H9 (cell line): ENCODE measurements around the gene MBNL1. TPM values are rescaled to one million over a fixed set of nuclear protein-coding genes. Genes with fewer than 3 reads are reported as not detected.

Source experiments
- DNase-seq: peaks from one replicate; pipeline ENCODE4 v3.0.0-alpha.2; 2017
- H2AFZ ChIP-seq: one replicate; pipeline ENCODE4 v1.6.1; 2013; ENCODE audit warnings: mild to moderate bottlenecking, low read length, control low read depth, moderate library complexity
- H2AK5ac ChIP-seq: 2 replicates; pipeline ENCODE4 v1.6.1; 2013; ENCODE audit warnings: low read length, control low read depth, mixed read lengths; ENCODE audit not compliant: insufficient read length
- H2BK120ac ChIP-seq: one replicate; pipeline ENCODE4 v1.6.1; 2013; ENCODE audit warnings: low read depth, mild to moderate bottlenecking, low read length, control low read depth, inconsistent platforms; ENCODE audit not compliant: poor library complexity, severe bottlenecking
- H2BK12ac ChIP-seq: 2 replicates; pipeline ENCODE4 v1.6.1; 2013; ENCODE audit warnings: low read length, control low read depth, mixed read lengths, low read depth; ENCODE audit not compliant: insufficient read length
- H2BK15ac ChIP-seq: 2 replicates; pipeline ENCODE4 v1.6.1; 2013; ENCODE audit warnings: low read depth, low read length, control low read depth
- H2BK20ac ChIP-seq: one replicate; pipeline ENCODE4 v1.6.1; 2013; ENCODE audit warnings: low read depth, mild to moderate bottlenecking, low read length, control low read depth, inconsistent platforms; ENCODE audit not compliant: poor library complexity, severe bottlenecking
- H2BK5ac ChIP-seq: 2 replicates; pipeline ENCODE4 v1.6.1; 2013; ENCODE audit warnings: low read length, control low read depth, mixed read lengths; ENCODE audit not compliant: insufficient read length
- H3K14ac ChIP-seq: 2 replicates; pipeline ENCODE4 v1.6.1; 2013; ENCODE audit warnings: low read length, control low read depth; ENCODE audit not compliant: insufficient read depth
- H3K18ac ChIP-seq: 2 replicates; pipeline ENCODE4 v1.6.1; 2013; ENCODE audit warnings: low read depth, mild to moderate bottlenecking, mixed read lengths, low read length, control low read depth; ENCODE audit not compliant: insufficient read length
- H3K23ac ChIP-seq: 2 replicates; pipeline ENCODE4 v1.6.1; 2013; ENCODE audit warnings: low read length, control low read depth, mixed read lengths, low read depth; ENCODE audit not compliant: insufficient read length
- H3K23me2 ChIP-seq: 2 replicates; pipeline ENCODE4 v1.6.1; 2013; ENCODE audit warnings: low read depth, mild to moderate bottlenecking, mixed read lengths, low read length, control low read depth; ENCODE audit not compliant: insufficient read length, poor library complexity, severe bottlenecking
- H3K27ac ChIP-seq: 2 replicates; pipeline ENCODE4 v1.5.1; 2013; ENCODE audit warnings: low read length, control low read depth, mixed read lengths, low read depth; ENCODE audit not compliant: insufficient read length
- H3K27me3 ChIP-seq: 2 replicates; pipeline ENCODE4 v1.6.1; 2013; ENCODE audit warnings: low read length, control low read depth, inconsistent platforms; ENCODE audit not compliant: insufficient read depth
- H3K4ac ChIP-seq: 2 replicates; pipeline ENCODE4 v1.6.1; 2013; ENCODE audit warnings: low read depth, mild to moderate bottlenecking, control low read depth, inconsistent platforms, low read length, moderate library complexity
- H3K4me1 ChIP-seq: 2 replicates; pipeline ENCODE4 v1.6.1; 2013; ENCODE audit warnings: low read length, control low read depth, inconsistent platforms; ENCODE audit not compliant: insufficient read depth
- H3K4me2 ChIP-seq: 2 replicates; pipeline ENCODE4 v1.6.1; 2013; ENCODE audit warnings: low read length, control low read depth, mixed read lengths; ENCODE audit not compliant: insufficient read length, insufficient read depth
- H3K56ac ChIP-seq: 2 replicates; pipeline ENCODE4 v1.6.1; 2013; ENCODE audit warnings: low read depth, mild to moderate bottlenecking, mixed read lengths, low read length, control low read depth; ENCODE audit not compliant: insufficient read length
- H3K79me1 ChIP-seq: 2 replicates; pipeline ENCODE4 v1.6.1; 2013; ENCODE audit warnings: low read depth, mild to moderate bottlenecking, moderate library complexity, low read length, control low read depth, inconsistent platforms; ENCODE audit not compliant: insufficient read depth, poor library complexity, severe bottlenecking
- H3K79me2 ChIP-seq: 2 replicates; pipeline ENCODE4 v1.6.1; 2013; ENCODE audit warnings: low read length, control low read depth, inconsistent platforms; ENCODE audit not compliant: insufficient read depth
- H3K9ac ChIP-seq: 2 replicates; pipeline ENCODE4 v1.6.1; 2013; ENCODE audit warnings: low read length, control low read depth, mixed read lengths; ENCODE audit not compliant: insufficient read length; ENCODE audit errors: extremely low read depth
- H3K9me3 ChIP-seq: one replicate; pipeline ENCODE4 v1.6.1; 2013; ENCODE audit warnings: low read depth, low read length, inconsistent platforms; ENCODE audit not compliant: control insufficient read depth
- H3T11ph ChIP-seq: one replicate; pipeline ENCODE4 v1.6.1; 2013; ENCODE audit warnings: mild to moderate bottlenecking, low read length, control low read depth, inconsistent platforms
- H4K20me1 ChIP-seq: one replicate; pipeline ENCODE4 v1.6.1; 2013; ENCODE audit not compliant: control insufficient read depth, insufficient read length, insufficient read depth
- H4K5ac ChIP-seq: 2 replicates; pipeline ENCODE4 v1.6.1; 2013; ENCODE audit warnings: low read depth, mild to moderate bottlenecking, mixed read lengths, low read length, control low read depth; ENCODE audit not compliant: insufficient read length
- H4K8ac ChIP-seq: replicated peaks from 2 replicates; pipeline ENCODE4 v1.6.1; 2013; ENCODE audit warnings: low read length, control low read depth, mixed read lengths, low read depth; ENCODE audit not compliant: insufficient read length
- H4K91ac ChIP-seq: 2 replicates; pipeline ENCODE4 v1.6.1; 2013; ENCODE audit warnings: low read depth, mild to moderate bottlenecking, moderate library complexity, mixed read lengths, low read length, control low read depth; ENCODE audit not compliant: insufficient read length
- H3K27ac Mint-ChIP-seq, 3 experiments: 2 replicates in 2 of 3; 3 replicates in 1 of 3; pipeline ENCODE4 v1.8.0; 2020 to 2021; ENCODE audit warnings: mixed read lengths in 3 of 3, mild to moderate bottlenecking in 1 of 3, moderate library complexity in 1 of 3
- H3K27me3 Mint-ChIP-seq: 2 replicates; pipeline ENCODE4 v1.8.0; 2021; ENCODE audit warnings: low read depth, mild to moderate bottlenecking, moderate library complexity, mixed read lengths
- H3K36me3 Mint-ChIP-seq, 3 experiments: 2 replicates in 2 of 3; 3 replicates in 1 of 3; pipeline ENCODE4 v1.8.0; 2020 to 2021; ENCODE audit warnings: low read depth in 3 of 3, mixed read lengths in 3 of 3; ENCODE audit not compliant: insufficient read depth in 1 of 3
- H3K4me1 Mint-ChIP-seq, 2 experiments: 2 replicates each; pipeline ENCODE4 v1.8.0; 2020; ENCODE audit warnings: mixed read lengths in 2 of 2
- H3K4me3 Mint-ChIP-seq, 2 experiments: 2 replicates in 1 of 2; 3 replicates in 1 of 2; pipeline ENCODE4 v1.8.0; 2020 to 2021; ENCODE audit warnings: mild to moderate bottlenecking in 2 of 2, mixed read lengths in 2 of 2, moderate library complexity in 1 of 2
- H3K9me3 Mint-ChIP-seq, 2 experiments: 2 replicates in 1 of 2; 3 replicates in 1 of 2; pipeline ENCODE4 v1.8.0; 2020; ENCODE audit warnings: mild to moderate bottlenecking in 2 of 2, mixed read lengths in 2 of 2, moderate library complexity in 1 of 2
- WGBS: extraction: QIAGEN DNeasy Blood & Tissue Kit; methylation state at CpG from one replicate; pipeline ENCODE4 v1.1.7; 2013; ENCODE audit warnings: missing lambda C conversion rate, low lambda C conversion rate, mixed read lengths; ENCODE audit not compliant: insufficient read length; ENCODE audit errors: extremely low coverage; 5-methylcytosine and 5-hydroxymethylcytosine counted together
- total RNA-seq: library from RNA; stranded (reverse); gene quantifications from 2 replicates; pipeline ENCODE4 v1.2.1, GENCODE V29; 2021
- TF ChIP-seq, protein P1 (sequence below): fragments of 200-600 bp; sonication (generic); conservative IDR thresholded peaks from 3 replicates; pipeline ENCODE4 v1.8.0; 2021; ENCODE audit warnings: antibody characterized with exemption, mild to moderate bottlenecking

Gene MBNL1
- total RNA-seq, 1 experiment from 2014 or later, result 14.9 TPM

DNA sequence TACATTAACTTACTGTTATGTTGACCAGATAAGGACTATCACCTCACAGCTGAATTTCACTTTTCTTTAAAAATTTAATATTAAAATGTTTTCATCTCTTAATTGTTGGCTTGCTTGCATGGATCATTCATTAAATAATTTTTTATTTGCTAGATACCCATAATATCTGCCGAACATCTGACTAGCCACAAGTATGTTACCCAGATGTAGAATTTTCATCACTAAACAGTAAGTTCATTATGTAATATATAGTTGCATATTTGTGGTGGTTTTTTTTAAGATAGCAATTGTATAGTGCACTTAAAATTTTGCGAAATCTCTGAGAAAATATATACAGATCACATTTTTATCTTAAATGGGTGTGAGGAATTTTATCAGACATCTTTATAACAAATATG, 190.4 kb downstream of the MBNL1 start:
- Histone ChIP-seq H3K18ac (no peak overlapping the region), H3K4me2 (no peak overlapping the region), H2AK5ac (no peak overlapping the region), H3K14ac (no peak overlapping the region), H4K8ac (no peak overlapping the region), H4K91ac (no peak overlapping the region), H3K23me2 (no peaks in the 10 kb centered on the region), H3K27ac (no peak overlapping the region), H2BK15ac (no peak overlapping the region), H3K23ac (no peak overlapping the region), H3K27me3 (no peaks in the 10 kb centered on the region), H3K9ac (no peak overlapping the region), H3K56ac (no peak overlapping the region), H2BK20ac (no peak overlapping the region), H3K4ac (no peak overlapping the region), H3K9me3 (no peaks in the 10 kb centered on the region), H4K20me1 (no peaks in the 10 kb centered on the region), H4K5ac (no peak overlapping the region), H2BK12ac (no peak overlapping the region), H3K79me1 (no peaks in the 10 kb centered on the region), H2BK120ac (no peak overlapping the region), H2BK5ac (no peak overlapping the region), H3K4me1 (no peaks in the 10 kb centered on the region), H3T11ph (no peak overlapping the region), H3K79me2 (no peaks in the 10 kb centered on the region), H2AFZ (no peak overlapping the region)
- WGBS, result no CpG with 5 or more reads among the region's 2 CpGs
- H3K27me3 Mint-ChIP-seq, result no peaks in the 10 kb centered on the region
- DNase-seq, result no peak
- peaks cover 3 to 6% (median 4%) of the 10 kb centered on the region in 3 experiments; a peak in 3 of 7 replicates for H3K36me3 Mint-ChIP-seq
- H3K27ac Mint-ChIP-seq, result no peak overlapping the region
- H3K4me3 Mint-ChIP-seq, result no peak overlapping the region
- peaks cover 8 to 9% of the 10 kb centered on the region in 2 experiments for H3K4me1 Mint-ChIP-seq
- TF ChIP-seq, protein P1, sequence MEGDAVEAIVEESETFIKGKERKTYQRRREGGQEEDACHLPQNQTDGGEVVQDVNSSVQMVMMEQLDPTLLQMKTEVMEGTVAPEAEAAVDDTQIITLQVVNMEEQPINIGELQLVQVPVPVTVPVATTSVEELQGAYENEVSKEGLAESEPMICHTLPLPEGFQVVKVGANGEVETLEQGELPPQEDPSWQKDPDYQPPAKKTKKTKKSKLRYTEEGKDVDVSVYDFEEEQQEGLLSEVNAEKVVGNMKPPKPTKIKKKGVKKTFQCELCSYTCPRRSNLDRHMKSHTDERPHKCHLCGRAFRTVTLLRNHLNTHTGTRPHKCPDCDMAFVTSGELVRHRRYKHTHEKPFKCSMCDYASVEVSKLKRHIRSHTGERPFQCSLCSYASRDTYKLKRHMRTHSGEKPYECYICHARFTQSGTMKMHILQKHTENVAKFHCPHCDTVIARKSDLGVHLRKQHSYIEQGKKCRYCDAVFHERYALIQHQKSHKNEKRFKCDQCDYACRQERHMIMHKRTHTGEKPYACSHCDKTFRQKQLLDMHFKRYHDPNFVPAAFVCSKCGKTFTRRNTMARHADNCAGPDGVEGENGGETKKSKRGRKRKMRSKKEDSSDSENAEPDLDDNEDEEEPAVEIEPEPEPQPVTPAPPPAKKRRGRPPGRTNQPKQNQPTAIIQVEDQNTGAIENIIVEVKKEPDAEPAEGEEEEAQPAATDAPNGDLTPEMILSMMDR, result no peak
- H3K9me3 Mint-ChIP-seq, result no peaks in the 10 kb centered on the region
